Measurements from ENCODE around the gene ERBB4.
A peak's percentile ranks its signal among the peaks of the same experiment; 100 is the strongest.

The ERBB4 gene

DNA sequence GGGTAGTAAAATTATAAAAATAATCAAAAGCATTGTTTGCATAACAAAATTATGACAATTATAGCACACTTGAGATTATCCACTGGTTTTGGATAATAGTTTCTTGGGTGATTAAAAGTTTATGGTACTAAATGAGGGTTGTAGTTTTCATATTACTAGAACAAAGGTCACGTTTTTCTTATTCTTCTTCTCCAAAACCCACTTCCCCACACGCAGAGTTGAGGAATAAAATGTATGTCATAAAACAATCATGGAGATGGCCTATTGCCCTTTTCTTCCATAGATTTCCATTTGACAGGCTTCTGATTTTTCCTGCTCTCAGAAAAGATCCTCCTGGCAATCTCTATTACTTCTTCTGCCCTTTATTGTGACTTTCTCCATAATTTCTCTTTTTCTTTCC lies 863.9 kb downstream of the ERBB4 start:
- Mint-ChIP-seq H3K36me3 (no peaks in the 10 kb centered on the region), H3K4me3 (no peak overlapping the region), H3K27me3 (no peaks in the 10 kb centered on the region), H3K27ac (no peak overlapping the region), H3K9me3 (peaks cover 3% of the 10 kb centered on the region), H3K4me1 (no peaks in the 10 kb centered on the region)
- DNase-seq = no peak
- CTCF ChIA-PET = no interaction called here

DNA sequence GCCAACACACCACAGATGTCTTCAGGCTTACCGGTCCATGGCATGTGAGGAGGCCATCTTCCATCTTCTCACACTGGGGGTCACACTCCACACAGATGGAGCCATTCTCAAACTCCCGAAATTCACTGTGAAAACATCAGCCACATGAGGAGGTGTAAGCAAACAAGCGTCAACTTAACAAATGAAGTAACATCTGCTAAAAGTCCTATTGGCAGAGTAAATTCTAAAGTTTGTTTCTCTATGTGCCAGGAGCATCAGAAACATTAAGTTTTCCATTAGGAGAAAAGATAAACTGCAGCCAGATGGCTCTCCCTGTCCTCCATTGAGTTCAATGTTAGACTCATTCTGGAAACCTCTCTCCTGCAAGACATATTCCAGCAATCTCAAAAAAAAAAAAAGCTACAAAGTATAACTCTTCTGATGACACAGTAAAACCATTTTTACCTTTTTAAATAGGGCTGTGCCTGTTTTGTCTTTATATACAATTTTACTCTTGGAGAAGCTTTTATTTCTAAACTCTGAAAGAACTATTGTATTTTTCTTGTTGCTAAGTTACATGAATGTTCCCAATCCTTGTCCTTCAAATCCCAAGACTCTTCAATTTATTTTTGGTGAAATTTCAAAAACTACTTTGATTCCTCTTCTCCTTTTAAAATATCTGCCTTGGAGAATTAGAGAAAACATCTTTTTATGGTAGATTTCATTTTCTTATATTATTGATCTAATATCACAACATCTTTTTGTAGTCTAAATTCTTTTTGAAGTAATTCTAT lies 865.3 kb downstream of the ERBB4 start:
- CTCF ChIA-PET = no interaction called here
- DNase-seq = no peak
- H3K27ac Mint-ChIP-seq = no peak overlapping the region
- H3K4me3 Mint-ChIP-seq = no peak overlapping the region
- H3K36me3 Mint-ChIP-seq = no peaks in the 10 kb centered on the region
- no peaks in the 10 kb centered on the region for H3K9me3 Mint-ChIP-seq
- H3K27me3 Mint-ChIP-seq = no peaks in the 10 kb centered on the region
- H3K4me1 Mint-ChIP-seq = no peaks in the 10 kb centered on the region

GRCh38 chr2:211671977-211672376 lies 866.6 kb downstream of the ERBB4 start:
- CTCF ChIA-PET = no interaction called here
- H3K27me3 Mint-ChIP-seq = no peaks in the 10 kb centered on the region
- H3K4me1 Mint-ChIP-seq = no peaks in the 10 kb centered on the region
- no peak for DNase-seq
- no peak overlapping the region for H3K4me3 Mint-ChIP-seq
- no peak overlapping the region for H3K27ac Mint-ChIP-seq
- no peaks in the 10 kb centered on the region for H3K9me3 Mint-ChIP-seq
- H3K36me3 Mint-ChIP-seq = no peaks in the 10 kb centered on the region

GRCh38 chr2:211665299-211665698 lies 873.3 kb downstream of the ERBB4 start:
- Mint-ChIP-seq H3K4me3 (no peak overlapping the region), H3K27me3 (no peaks in the 10 kb centered on the region), H3K9me3 (no peaks in the 10 kb centered on the region), H3K4me1 (no peaks in the 10 kb centered on the region), H3K36me3 (no peaks in the 10 kb centered on the region), H3K27ac (no peak overlapping the region)
- CTCF ChIA-PET = no interaction called here
- no peak for DNase-seq

- Mint-ChIP-seq H3K4me1 (no peaks in the 10 kb centered on the region), H3K4me3 (no peak overlapping the region), H3K27me3 (no peaks in the 10 kb centered on the region), H3K27ac (no peak overlapping the region), H3K36me3 (no peaks in the 10 kb centered on the region), H3K9me3 (no peaks in the 10 kb centered on the region)
- CTCF ChIA-PET = no interaction called here
- DNase-seq = no peak
These were observed 874.3 kb downstream of the ERBB4 start for GRCh38 chr2:211664321-211664720.

DNA sequence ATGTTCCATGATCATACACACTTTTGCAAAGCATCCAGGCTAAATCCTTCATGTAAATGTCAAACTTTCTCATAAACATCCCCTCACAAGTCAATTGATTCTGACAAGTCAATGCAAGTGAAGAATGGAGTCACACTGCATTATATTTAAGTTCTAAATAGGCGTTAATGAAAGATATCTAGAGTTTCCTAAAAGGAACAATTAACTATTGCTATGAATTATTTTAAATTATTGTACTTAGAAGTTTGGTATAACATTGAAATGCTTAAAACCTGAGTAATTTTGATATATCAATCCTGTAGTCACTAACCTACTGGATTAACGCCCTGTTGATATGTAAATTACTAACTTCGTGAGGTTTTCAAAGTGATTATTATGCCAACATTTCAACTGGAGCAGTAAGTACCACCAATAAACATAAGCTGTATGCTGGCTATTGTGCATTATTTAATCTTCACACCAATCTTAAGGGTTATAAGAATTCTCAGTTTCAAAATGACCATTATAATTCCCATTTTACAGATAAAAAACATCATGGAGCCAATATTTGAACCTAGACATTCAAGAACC lies 884.3 kb downstream of the ERBB4 start:
- H3K4me3 Mint-ChIP-seq = no peak overlapping the region
- no peak for DNase-seq
- no peaks in the 10 kb centered on the region for H3K4me1 Mint-ChIP-seq
- H3K9me3 Mint-ChIP-seq = peaks cover 6% of the 10 kb centered on the region
- H3K36me3 Mint-ChIP-seq = no peaks in the 10 kb centered on the region
- H3K27ac Mint-ChIP-seq = no peak overlapping the region
- H3K27me3 Mint-ChIP-seq = no peaks in the 10 kb centered on the region
- CTCF ChIA-PET = no interaction called here

GRCh38 chr2:211652327-211652726 lies 886.3 kb downstream of the ERBB4 start:
- no peaks in the 10 kb centered on the region for H3K27me3 Mint-ChIP-seq
- CTCF ChIA-PET = no interaction called here
- no peak for DNase-seq
- no peaks in the 10 kb centered on the region for H3K4me1 Mint-ChIP-seq
- H3K36me3 Mint-ChIP-seq = no peaks in the 10 kb centered on the region
- H3K4me3 Mint-ChIP-seq = no peak overlapping the region
- H3K27ac Mint-ChIP-seq = no peak overlapping the region
- H3K9me3 Mint-ChIP-seq = peaks cover 3% of the 10 kb centered on the region

DNA sequence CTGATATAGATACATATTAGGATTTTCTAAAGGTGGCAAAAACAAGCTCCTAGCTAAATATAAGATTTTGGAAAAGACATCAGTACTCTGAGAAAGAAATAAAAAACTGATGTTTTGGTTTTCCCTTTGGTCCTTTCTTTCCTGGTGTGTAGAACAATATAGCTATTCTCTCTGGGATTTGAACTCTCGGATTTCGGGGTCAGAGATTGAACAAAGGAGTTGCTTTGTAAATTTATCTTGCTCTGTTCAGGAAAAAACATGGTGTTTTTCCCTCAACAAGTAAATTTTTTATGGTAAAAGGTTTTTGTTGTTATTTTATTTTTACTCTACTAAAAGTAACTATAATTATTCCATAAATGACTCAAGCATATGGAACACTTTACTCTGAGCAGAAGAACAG lies 889.3 kb downstream of the ERBB4 start:
- Mint-ChIP-seq H3K4me1 (no peaks in the 10 kb centered on the region), H3K4me3 (no peak overlapping the region), H3K36me3 (no peaks in the 10 kb centered on the region), H3K9me3 (no peaks in the 10 kb centered on the region), H3K27ac (no peak overlapping the region), H3K27me3 (no peaks in the 10 kb centered on the region)
- CTCF ChIA-PET = no interaction called here
- no peak for DNase-seq

DNA sequence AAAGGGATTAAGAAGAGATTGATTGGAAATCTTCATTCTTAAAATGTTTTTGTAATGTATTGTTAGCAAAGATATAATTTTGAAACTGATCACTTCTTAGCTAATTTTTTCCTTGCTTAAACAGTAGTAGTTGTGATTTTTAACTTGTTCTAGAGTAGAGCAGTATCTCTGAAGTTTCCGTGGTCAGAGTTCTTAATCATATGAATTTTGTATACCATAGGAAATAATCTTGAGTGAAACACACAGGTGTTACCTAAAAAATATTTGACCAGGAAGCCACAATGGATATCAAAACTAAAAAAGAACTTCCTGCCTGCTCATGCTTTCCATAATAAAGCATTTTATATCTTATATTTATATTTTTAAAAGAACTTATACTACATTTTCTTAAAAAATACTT lies 907.1 kb downstream of the ERBB4 start:
- CTCF ChIA-PET = no interaction called here
- H3K4me1 Mint-ChIP-seq = no peaks in the 10 kb centered on the region
- H3K27me3 Mint-ChIP-seq = no peaks in the 10 kb centered on the region
- no peak overlapping the region for H3K27ac Mint-ChIP-seq
- peaks cover 2% of the 10 kb centered on the region for H3K9me3 Mint-ChIP-seq
- no peaks in the 10 kb centered on the region for H3K36me3 Mint-ChIP-seq
- H3K4me3 Mint-ChIP-seq = no peak overlapping the region
- no peak for DNase-seq

DNA sequence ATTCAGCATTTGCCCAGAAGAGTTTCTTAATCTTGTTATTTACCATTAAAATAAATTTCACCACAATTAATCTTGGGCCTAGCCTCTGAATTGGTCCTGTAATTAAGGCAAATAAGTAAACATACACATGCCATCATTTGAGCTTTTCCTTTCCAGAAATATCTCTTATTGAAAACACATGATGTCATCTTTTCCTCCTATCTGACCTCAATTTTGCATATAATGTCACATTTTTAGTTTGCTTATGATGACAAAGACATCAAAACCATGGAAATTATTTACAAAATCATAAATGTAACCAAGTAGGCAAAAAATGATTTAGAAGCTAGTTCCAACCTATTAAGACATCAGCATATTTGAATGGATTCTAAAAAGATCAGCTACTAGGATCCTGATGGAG lies 915.5 kb downstream of the ERBB4 start:
- no peaks in the 10 kb centered on the region for H3K4me1 Mint-ChIP-seq
- H3K27ac Mint-ChIP-seq = no peak overlapping the region
- DNase-seq = no peak
- H3K9me3 Mint-ChIP-seq = peaks cover 2% of the 10 kb centered on the region
- CTCF ChIA-PET = interaction anchor here (0.7 kb wide), 1 partner anchor 195 kb away, joined by 3 read pairs; no protein-coding TSS in a partner anchor
- H3K36me3 Mint-ChIP-seq = no peaks in the 10 kb centered on the region
- no peaks in the 10 kb centered on the region for H3K27me3 Mint-ChIP-seq
- no peak overlapping the region for H3K4me3 Mint-ChIP-seq

DNA sequence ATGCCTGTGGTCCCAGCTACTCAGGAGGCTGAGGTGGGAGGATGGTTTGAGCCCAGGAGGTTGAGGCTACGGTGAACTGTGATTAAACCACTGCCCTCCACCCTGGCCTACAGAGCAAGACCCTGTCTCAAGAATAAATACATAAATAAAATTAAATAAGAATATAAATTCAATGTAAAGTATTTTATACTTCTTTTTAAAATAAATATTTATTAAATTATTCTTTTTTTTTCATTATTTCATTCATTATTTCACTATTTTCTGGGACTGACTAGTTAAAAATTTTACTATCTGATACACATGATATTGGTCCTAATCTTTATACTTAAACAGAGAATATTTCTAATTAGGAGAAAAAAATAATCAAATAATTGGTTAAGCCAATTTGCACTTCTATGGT lies 917.6 kb downstream of the ERBB4 start:
- Mint-ChIP-seq H3K27me3 (no peaks in the 10 kb centered on the region), H3K4me1 (no peaks in the 10 kb centered on the region), H3K9me3 (no peaks in the 10 kb centered on the region), H3K4me3 (no peak overlapping the region), H3K36me3 (no peaks in the 10 kb centered on the region), H3K27ac (no peak overlapping the region)
- CTCF ChIA-PET = no interaction called here
- no peak for DNase-seq

GRCh38 chr2:211617803-211618202 lies 920.8 kb downstream of the ERBB4 start:
- no peaks in the 10 kb centered on the region for H3K9me3 Mint-ChIP-seq
- no peak overlapping the region for H3K27ac Mint-ChIP-seq
- H3K4me1 Mint-ChIP-seq = no peaks in the 10 kb centered on the region
- H3K36me3 Mint-ChIP-seq = no peaks in the 10 kb centered on the region
- no peak for DNase-seq
- H3K27me3 Mint-ChIP-seq = no peaks in the 10 kb centered on the region
- H3K4me3 Mint-ChIP-seq = no peak overlapping the region
- CTCF ChIA-PET = no interaction called here

DNA sequence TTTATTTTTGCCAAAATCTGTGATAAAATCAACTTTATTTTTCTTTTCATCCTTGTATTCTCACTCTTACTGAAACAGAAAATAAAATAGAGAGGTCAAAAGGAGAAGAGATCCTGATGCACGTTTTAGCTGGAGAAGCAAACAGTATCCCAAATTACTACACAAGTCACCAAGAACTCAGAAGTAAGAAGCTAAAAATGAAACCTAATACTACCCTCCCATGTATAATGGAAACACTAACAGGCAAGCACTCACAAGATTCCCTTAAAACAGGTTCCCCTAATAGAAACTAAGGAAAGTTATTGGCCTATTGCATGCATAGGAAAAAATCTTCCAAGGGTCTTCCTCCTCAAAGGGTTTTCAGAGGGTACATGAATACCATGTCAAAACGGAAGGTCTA lies 927.0 kb downstream of the ERBB4 start:
- Mint-ChIP-seq H3K27me3 (no peaks in the 10 kb centered on the region), H3K27ac (peak overlapping the region; percentile 21), H3K36me3 (no peaks in the 10 kb centered on the region), H3K4me1 (peaks cover 11% of the 10 kb centered on the region), H3K9me3 (no peaks in the 10 kb centered on the region), H3K4me3 (peak overlapping the region; percentile 26)
- CTCF ChIA-PET = no interaction called here
- no peak for DNase-seq

- no peaks in the 10 kb centered on the region for H3K36me3 Mint-ChIP-seq
- CTCF ChIA-PET = no interaction called here
- peak; percentile 21 for DNase-seq
- no peaks in the 10 kb centered on the region for H3K27me3 Mint-ChIP-seq
- peak overlapping the region; percentile 26 for H3K4me3 Mint-ChIP-seq
- peaks cover 11% of the 10 kb centered on the region for H3K4me1 Mint-ChIP-seq
- no peak overlapping the region for H3K27ac Mint-ChIP-seq
- H3K9me3 Mint-ChIP-seq = no peaks in the 10 kb centered on the region
These were observed 927.5 kb downstream of the ERBB4 start for GRCh38 chr2:211611061-211611518.

DNA sequence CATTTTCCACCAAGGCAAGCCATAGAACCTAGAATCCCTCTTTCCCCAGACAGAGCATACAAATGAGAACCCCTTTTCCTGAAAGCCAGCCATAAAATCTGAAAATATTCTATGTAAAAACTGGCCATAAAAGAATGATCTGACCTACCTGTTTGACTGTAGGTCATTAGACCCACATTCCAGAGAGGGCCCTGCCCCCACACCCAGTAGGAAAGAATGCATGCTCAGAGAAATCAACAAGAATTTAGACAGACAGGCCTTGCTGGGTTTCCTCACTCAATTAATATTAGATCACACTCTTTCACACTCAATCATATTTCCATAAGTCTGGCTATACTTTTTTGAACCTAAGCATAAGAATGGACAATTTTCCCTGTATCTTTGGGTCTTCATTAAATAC lies 929.5 kb downstream of the ERBB4 start:
- CTCF ChIA-PET = no interaction called here
- H3K4me3 Mint-ChIP-seq = no peak overlapping the region

More for the DNA sequence above, 929.5 kb downstream of the ERBB4 start:
- no peak for DNase-seq
- Mint-ChIP-seq H3K9me3 (no peaks in the 10 kb centered on the region), H3K27me3 (no peaks in the 10 kb centered on the region), H3K4me1 (peaks cover 11% of the 10 kb centered on the region), H3K36me3 (no peaks in the 10 kb centered on the region), H3K27ac (no peak overlapping the region)

Data from activated naive CD4-positive, alpha-beta T cell treated with anti-CD3 and anti-CD28 coated beads, Interleukin-2, amount 10 ng/mL, durations not matched to agents 7 days and 5 days (primary cell).